Transverse colon (tissue), 4 donors: ENCODE results near the gene MEGF11.

Source experiments
- CTCF ChIP-seq, 5 experiments: fragments of 200-600 bp in 3 of 5; fragments of 450-650 bp in 2 of 5; sonication (generic) in 3 of 5; IDR thresholded peaks; 1 replicate in 2 of 5; 2 replicates in 3 of 5; pipeline ENCODE4 v1.5.1; 2016 to 2017; ENCODE audit warnings: antibody characterized with exemption in 5 of 5, inconsistent platforms in 3 of 5, mild to moderate bottlenecking in 2 of 5, moderate library complexity in 1 of 5
- EP300 ChIP-seq: sonication (generic); formaldehyde crosslinking; IDR thresholded peaks from one replicate; pipeline ENCODE4 v1.6.1; 2017; ENCODE audit warnings: antibody characterized with exemption, low read depth
- POLR2A ChIP-seq: fragments of 450-650 bp; IDR thresholded peaks from one replicate; pipeline ENCODE4 v1.6.1; 2016; ENCODE audit warnings: antibody characterized with exemption, mild to moderate bottlenecking, moderate library complexity
- POLR2AphosphoS5 ChIP-seq, 3 donors: sonication (generic); formaldehyde crosslinking; IDR thresholded peaks; one replicate each; pipeline ENCODE4 v1.6.1; 2016; ENCODE audit warnings: antibody characterized with exemption in 3 of 3

- TF ChIP-seq CTCF (IDR thresholded peaks at IDR 0.05) = no peak
- no peak for TF ChIP-seq POLR2A
- no peak for TF ChIP-seq EP300
- TF ChIP-seq POLR2AphosphoS5 (IDR thresholded peaks at IDR 0.05) = no peak
Measured at GRCh38 chr15:66278056-66278455, 24.5 kb upstream of the MEGF11 start.
